WTC11 (cell line): ENCODE results near the gene PITPNM1.

Source experiments
- CBFB ChIP-seq: sonication (generic); formaldehyde crosslinking; IDR thresholded peaks from 2 replicates; pipeline ENCODE4 v1.8.1; 2022; ENCODE audit warnings: mild to moderate bottlenecking, low read depth, missing genetic modification reagents
- CREB1 ChIP-seq: sonication (generic); formaldehyde crosslinking; IDR thresholded peaks from 2 replicates; pipeline ENCODE4 v1.8.0; 2023; ENCODE audit warnings: mild to moderate bottlenecking, missing genetic modification reagents
- ELF4 ChIP-seq: sonication (generic); formaldehyde crosslinking; IDR thresholded peaks from 2 replicates; pipeline ENCODE4 v1.8.1; 2022; ENCODE audit warnings: low read depth, mild to moderate bottlenecking, moderate library complexity, missing genetic modification reagents
- JUN ChIP-seq: sonication (generic); formaldehyde crosslinking; IDR thresholded peaks from 2 replicates; pipeline ENCODE4 v1.8.0; 2023; ENCODE audit warnings: mild to moderate bottlenecking, missing genetic modification reagents
- NFYB ChIP-seq: sonication (generic); formaldehyde crosslinking; conservative IDR thresholded peaks from 2 replicates; pipeline ENCODE4 v1.8.0; 2022; ENCODE audit warnings: low read depth, missing genetic modification reagents
- NR1H2 ChIP-seq: sonication (generic); formaldehyde crosslinking; IDR thresholded peaks from 2 replicates; pipeline ENCODE4 v1.9.0; 2021; ENCODE audit warnings: mild to moderate bottlenecking, moderate library complexity, missing genetic modification reagents
- NR3C1 ChIP-seq: sonication (generic); formaldehyde crosslinking; conservative IDR thresholded peaks from 2 replicates; pipeline ENCODE4 v1.8.1; 2023; ENCODE audit warnings: low read depth, mild to moderate bottlenecking, missing genetic modification reagents
- SP1 ChIP-seq: sonication (generic); formaldehyde crosslinking; conservative IDR thresholded peaks from 2 replicates; pipeline ENCODE4 v1.8.1; 2022; ENCODE audit warnings: missing genetic modification reagents
- TEAD4 ChIP-seq: sonication (generic); formaldehyde crosslinking; IDR thresholded peaks from 2 replicates; pipeline ENCODE4 v1.8.0; 2022; ENCODE audit warnings: mild to moderate bottlenecking, missing genetic modification reagents
- ZNF263 ChIP-seq: sonication (generic); formaldehyde crosslinking; IDR thresholded peaks from 2 replicates; pipeline ENCODE4 v1.8.1; 2022; ENCODE audit warnings: low read depth, mild to moderate bottlenecking, moderate library complexity, missing genetic modification reagents
- ZNF423 ChIP-seq: fragments of 250-450 bp; sonication (Bioruptor Pico); IDR thresholded peaks from 2 replicates; pipeline ENCODE4 v2.1.2; 2022; ENCODE audit warnings: mild to moderate bottlenecking, moderate library complexity
- TF ChIP-seq, protein P1 (sequence below): fragments of 200-600 bp; IDR thresholded peaks from 2 replicates; pipeline ENCODE4 v1.8.0; 2022; ENCODE audit warnings: antibody characterized with exemption
- TF ChIP-seq, protein P2 (sequence below): sonication (generic); formaldehyde crosslinking; IDR thresholded peaks from 2 replicates; pipeline ENCODE4 v1.8.0; 2022; ENCODE audit warnings: mild to moderate bottlenecking, missing genetic modification reagents
- TF ChIP-seq, protein P3 (sequence below): sonication (generic); formaldehyde crosslinking; IDR thresholded peaks from 2 replicates; pipeline ENCODE4 v1.8.0; 2022; ENCODE audit warnings: mild to moderate bottlenecking, missing genetic modification reagents

DNA sequence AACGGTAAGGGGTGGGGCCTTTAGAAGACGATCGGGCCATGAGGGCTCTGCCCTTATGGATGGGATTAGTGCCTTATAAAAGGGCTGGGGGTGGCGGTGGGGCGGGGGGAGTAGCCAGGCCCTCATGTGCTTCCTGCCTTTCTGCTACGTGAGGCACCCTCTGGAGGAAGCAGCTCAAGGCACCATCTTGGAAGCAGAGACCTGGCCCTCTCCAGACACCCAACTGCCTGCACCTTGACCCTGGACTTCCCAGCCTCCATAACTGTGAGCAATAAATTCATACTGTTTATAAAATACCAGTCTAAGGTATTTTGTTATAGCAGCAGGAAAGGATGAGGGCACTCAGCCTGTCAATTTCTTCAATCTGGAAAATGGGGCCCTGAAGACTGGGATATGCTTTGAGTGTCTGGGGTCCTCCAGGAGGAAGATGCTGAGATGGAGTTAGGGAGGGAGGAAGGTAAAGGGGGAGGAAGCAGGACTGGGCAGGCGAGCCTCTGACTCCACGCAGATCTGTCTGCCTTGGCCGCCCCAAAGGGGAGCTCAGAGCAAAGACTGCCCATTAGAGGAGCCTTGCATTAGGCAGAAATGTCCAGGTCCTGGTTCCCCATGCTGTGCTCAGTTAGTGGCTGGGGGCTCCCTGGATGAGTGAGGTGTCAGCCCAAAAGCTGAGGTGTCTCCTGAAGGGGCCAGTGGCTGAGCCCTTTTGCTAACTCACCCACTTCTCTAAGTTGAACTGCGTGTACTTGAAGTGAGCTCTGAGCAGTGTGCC lies 12.8 kb upstream of the PITPNM1 start:
- no peak for TF ChIP-seq CREB1 (CRISPR knock-in tag)
- TF ChIP-seq, protein P1, sequence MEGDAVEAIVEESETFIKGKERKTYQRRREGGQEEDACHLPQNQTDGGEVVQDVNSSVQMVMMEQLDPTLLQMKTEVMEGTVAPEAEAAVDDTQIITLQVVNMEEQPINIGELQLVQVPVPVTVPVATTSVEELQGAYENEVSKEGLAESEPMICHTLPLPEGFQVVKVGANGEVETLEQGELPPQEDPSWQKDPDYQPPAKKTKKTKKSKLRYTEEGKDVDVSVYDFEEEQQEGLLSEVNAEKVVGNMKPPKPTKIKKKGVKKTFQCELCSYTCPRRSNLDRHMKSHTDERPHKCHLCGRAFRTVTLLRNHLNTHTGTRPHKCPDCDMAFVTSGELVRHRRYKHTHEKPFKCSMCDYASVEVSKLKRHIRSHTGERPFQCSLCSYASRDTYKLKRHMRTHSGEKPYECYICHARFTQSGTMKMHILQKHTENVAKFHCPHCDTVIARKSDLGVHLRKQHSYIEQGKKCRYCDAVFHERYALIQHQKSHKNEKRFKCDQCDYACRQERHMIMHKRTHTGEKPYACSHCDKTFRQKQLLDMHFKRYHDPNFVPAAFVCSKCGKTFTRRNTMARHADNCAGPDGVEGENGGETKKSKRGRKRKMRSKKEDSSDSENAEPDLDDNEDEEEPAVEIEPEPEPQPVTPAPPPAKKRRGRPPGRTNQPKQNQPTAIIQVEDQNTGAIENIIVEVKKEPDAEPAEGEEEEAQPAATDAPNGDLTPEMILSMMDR: no peak
- no peak for TF ChIP-seq NR3C1 (CRISPR knock-in tag)
- no peak for TF ChIP-seq NR1H2
- TF ChIP-seq CBFB (CRISPR knock-in tag): no peak
- no peak for TF ChIP-seq NFYB (CRISPR knock-in tag)
- TF ChIP-seq, protein P2, sequence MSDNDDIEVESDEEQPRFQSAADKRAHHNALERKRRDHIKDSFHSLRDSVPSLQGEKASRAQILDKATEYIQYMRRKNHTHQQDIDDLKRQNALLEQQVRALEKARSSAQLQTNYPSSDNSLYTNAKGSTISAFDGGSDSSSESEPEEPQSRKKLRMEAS (CRISPR knock-in tag): no peak
- TF ChIP-seq, protein P3, sequence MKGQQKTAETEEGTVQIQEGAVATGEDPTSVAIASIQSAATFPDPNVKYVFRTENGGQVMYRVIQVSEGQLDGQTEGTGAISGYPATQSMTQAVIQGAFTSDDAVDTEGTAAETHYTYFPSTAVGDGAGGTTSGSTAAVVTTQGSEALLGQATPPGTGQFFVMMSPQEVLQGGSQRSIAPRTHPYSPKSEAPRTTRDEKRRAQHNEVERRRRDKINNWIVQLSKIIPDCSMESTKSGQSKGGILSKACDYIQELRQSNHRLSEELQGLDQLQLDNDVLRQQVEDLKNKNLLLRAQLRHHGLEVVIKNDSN: no peak
- TF ChIP-seq ZNF423: no peak
- TF ChIP-seq ELF4 (CRISPR knock-in tag): no peak
- TF ChIP-seq TEAD4 (CRISPR knock-in tag): no peak
- no peak for TF ChIP-seq JUN
- no peak for TF ChIP-seq ZNF263 (CRISPR knock-in tag)
- TF ChIP-seq SP1: no peak
